Coronary artery (tissue), 2 donors: ENCODE data around the gene TUBB1.
"Not testable (repeated sequence)": the region's sequence is repeated elsewhere in the genome, so short reads cannot be mapped to it uniquely, and the experiment has no call there.

ENCODE experiments used
- DNase-seq: peaks from one replicate; pipeline ENCODE4 v3.0.0-alpha.2; 2017; ENCODE audit warnings: low spot score
- H3K27ac ChIP-seq, 2 donors: fragments of 200-600 bp; sonication (generic); one replicate each; pipeline ENCODE4 v1.5.1; 2016 to 2019
- H3K4me3 ChIP-seq: fragments of 200-600 bp; sonication (generic); 2 replicates; pipeline ENCODE4 v1.5.1; 2016; ENCODE audit warnings: mild to moderate bottlenecking, moderate library complexity
- TF ChIP-seq, protein P1 (sequence below): fragments of 200-600 bp; sonication (generic); IDR thresholded peaks from one replicate; pipeline ENCODE4 v1.5.1; 2019; ENCODE audit warnings: antibody characterized with exemption

Gene TUBB1

DNA sequence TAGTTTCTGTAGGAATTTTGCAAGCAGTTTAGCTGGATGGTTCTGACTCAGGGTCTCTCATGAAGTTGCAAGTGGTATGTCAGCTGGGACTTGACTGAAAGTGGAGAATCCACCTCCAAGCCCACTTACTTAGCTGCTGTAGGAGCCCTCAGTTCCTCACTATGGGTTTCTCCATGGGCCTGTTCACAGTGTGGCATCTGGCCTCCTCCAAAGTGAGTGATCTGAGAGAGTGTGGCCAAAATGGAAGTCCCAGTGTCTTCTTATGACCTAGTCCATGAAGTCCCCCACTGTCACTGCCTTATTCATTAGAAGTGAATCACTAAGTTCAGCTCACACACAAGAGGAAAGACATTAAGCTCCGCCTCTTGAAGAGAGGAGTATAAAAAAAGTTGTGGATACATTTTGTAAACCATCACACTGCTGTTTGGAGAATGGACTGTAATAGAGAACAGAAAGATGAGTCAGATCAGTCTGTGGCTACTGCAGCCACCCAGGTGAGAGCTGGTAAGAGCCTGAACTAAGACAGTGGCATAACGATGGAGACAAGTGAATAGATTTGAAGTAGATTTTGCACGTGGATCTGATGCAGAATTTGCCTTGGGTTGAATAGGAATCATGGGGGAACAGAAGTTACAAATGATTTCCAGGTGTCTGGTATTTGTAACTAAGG lies 43.0 kb upstream of the TUBB1 start:
- TF ChIP-seq, protein P1, sequence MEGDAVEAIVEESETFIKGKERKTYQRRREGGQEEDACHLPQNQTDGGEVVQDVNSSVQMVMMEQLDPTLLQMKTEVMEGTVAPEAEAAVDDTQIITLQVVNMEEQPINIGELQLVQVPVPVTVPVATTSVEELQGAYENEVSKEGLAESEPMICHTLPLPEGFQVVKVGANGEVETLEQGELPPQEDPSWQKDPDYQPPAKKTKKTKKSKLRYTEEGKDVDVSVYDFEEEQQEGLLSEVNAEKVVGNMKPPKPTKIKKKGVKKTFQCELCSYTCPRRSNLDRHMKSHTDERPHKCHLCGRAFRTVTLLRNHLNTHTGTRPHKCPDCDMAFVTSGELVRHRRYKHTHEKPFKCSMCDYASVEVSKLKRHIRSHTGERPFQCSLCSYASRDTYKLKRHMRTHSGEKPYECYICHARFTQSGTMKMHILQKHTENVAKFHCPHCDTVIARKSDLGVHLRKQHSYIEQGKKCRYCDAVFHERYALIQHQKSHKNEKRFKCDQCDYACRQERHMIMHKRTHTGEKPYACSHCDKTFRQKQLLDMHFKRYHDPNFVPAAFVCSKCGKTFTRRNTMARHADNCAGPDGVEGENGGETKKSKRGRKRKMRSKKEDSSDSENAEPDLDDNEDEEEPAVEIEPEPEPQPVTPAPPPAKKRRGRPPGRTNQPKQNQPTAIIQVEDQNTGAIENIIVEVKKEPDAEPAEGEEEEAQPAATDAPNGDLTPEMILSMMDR: no peak
- no peak overlapping the region for H3K4me3 ChIP-seq
- no peak for DNase-seq

DNA sequence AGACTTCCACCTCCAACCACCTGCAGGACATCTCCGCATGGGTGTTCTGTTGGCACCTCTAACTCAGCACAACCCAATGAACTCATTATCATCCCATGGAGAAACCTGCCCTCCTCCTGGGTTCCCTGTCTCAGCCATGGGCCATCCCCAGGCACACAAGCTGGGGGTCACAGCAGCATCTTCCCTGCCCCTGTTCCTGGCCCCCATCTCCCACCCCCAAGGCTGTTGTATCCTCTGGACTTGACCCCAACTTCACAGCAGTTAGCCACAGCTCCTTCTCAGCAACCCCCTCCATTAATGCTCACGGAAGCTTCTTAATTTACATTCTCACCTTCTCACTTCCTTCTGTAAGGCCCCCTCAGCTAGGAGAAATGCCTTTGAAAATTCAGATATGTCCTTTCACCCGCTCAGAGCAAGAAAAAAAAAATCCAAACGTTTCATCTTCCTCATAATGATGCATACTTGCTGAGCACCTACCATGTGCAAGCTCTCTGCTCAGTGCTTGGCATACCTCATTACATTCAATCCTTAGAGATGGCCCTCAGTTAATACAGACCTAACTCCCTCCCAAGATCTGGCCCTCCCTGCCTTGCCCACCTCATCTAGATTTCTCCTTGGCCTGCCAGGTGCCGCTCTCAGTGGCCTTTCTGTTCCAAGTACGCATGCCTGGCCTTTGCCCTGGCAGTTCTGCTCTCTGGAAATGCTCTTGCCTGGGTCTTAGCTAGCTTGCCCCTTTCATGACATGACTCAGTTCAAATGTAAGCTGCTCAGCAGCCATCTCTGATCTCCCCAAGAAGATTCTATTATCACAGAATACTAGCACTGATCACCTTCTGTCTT lies 40.7 kb upstream of the TUBB1 start:
- Histone ChIP-seq H3K27ac (no peak overlapping the region), H3K4me3 (no peak overlapping the region)
- DNase-seq: no peak
- TF ChIP-seq, protein P1: no peak

More for the DNA sequence above, 43.0 kb upstream of the TUBB1 start:
- no peak overlapping the region for H3K27ac ChIP-seq

DNA sequence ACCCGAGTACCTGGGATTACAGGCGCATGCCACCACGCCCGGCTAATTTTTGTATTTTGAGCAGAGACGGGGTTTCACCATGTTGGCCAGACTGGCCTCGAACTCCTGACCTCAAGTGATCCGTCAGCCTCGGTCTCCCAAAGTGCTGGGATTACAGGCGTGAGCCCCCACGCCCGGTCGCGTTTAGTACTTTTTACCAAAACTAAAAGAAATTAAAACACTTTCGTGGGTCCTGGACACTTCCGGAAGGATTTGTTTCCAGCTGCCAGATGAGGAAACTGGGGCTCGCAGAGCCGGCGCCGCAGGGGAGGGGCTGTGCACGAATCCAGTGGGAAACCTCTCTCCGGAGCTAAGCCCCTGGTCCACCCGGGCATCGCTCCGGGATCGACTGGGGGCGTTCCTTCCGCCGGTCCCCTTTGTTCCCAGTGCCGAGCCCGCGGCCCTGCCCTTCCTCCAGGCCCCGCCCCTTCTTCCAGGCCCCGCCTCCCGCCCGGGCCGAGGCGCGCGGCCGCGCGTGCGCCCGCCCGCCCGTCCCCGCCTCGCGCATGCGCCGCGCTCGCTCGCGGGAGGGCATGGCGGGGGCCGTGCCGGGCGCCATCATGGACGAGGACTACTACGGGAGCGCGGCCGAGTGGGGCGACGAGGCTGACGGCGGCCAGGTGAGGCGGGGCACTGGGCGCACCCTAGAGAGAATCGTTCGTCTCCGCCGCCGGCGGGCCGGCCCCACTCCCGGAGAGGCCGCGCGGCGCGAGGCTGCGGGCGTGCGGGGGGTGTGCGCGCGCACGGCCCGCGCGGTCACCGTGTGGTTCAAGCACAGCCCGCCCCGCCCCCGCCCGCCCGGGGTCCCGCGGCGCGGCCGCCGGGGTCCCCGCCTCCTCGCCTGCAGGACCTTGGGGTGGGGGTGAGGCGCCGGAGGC lies 38.3 kb upstream of the TUBB1 start, which contains the start of gene NELFCD:
TSS of gene NELFCD (plus strand) at position 546 of the 917 bp plus-strand sequence. CDS start at position 600, 54 bp downstream.
- TF ChIP-seq, protein P1: no peak
- peak; percentile 87 for DNase-seq
- peak within 1 kb of the TSS; percentile 97 for H3K4me3 ChIP-seq
- peak within 1 kb of the TSS; percentile 67 to 93 for H3K27ac ChIP-seq

- Histone ChIP-seq H3K27ac (peak overlapping the region; percentile 67 to 93), H3K4me3 (peak overlapping the region; percentile 97)
- TF ChIP-seq, protein P1: no peak
- DNase-seq: peak; percentile 65
These were observed 37.4 kb upstream of the TUBB1 start for GRCh38 chr20:58981628-58982364.

GRCh38 chr20:58982406-58983114 lies 36.7 kb upstream of the TUBB1 start:
- TF ChIP-seq, protein P1: no peak
- Histone ChIP-seq H3K4me3 (peak overlapping the region; percentile 97), H3K27ac (no peak overlapping the region)
- DNase-seq: peak; percentile 43

DNA sequence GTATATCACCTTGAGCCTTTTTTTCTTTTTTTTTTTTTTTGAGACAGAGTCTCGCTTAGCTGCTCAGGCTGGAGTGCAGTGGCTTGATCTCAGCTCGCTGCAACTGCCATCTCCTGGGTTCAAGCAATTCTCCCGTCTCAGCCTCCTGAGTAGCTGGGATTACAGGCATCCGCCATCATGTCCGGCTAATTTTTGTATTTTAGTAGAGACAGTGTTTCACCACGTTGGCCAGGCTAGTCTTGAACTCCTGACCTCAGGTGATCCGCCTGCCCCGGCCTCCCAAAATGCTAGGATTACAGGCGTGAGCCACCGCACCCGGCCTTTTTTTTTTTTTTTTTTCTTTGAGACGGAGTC lies 36.1 kb upstream of the TUBB1 start:
- DNase-seq, H3K4me3 ChIP-seq, H3K27ac ChIP-seq: not testable (repeated sequence)
